Measurements from ENCODE around the gene FHIT.
"Not testable (repeated sequence)": the region's sequence is repeated elsewhere in the genome, so short reads cannot be mapped to it uniquely, and the experiment has no call there.

The FHIT gene

DNA sequence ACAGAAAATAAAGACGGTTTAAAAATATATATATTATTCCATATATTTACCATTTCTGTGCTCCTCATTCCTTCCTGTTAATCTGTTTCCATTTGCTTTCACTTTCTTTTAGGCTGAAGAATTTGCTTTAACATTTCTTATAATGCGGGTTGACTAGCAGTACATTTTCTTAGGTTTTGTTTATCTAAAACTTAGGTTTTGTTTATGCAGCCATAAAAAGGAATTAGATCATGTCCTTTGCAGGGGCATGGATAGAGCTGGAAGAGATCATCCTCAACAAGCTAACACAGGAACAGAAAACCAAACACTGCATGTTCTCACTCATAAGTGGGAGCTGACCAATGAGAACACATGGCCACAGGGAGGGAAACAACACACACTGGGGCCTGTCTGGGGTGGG, 578.1 kb downstream of the FHIT start:
- DNase-seq, result no peak

GRCh38 chr3:60672337-60672736, 578.9 kb downstream of the FHIT start:
- not testable (repeated sequence) for DNase-seq

- no peak for DNase-seq
Observed at GRCh38 chr3:60669636-60670035, 581.6 kb downstream of the FHIT start.

- DNase-seq, result no peak
Observed at GRCh38 chr3:60660026-60660425, 591.2 kb downstream of the FHIT start.

DNA sequence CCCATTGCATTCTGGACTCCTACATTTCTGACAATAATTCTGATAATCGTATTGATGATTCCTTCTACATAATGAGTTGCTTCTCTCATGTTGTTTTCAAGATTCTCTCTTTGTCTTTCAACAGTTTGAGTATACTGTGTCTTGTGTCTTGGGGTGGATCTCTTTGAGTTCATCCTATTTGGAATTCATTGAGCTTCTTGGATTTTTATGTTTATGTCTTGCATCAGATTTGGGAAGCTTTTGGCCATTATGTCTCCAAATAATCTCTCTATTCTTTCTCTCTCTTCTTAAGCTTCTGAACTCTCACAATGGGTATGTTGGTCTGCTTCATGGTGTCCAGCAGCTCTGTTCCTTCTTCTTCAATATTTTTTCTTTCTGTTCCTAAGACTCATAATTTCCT, 592.2 kb downstream of the FHIT start:
- no peak for DNase-seq

DNA sequence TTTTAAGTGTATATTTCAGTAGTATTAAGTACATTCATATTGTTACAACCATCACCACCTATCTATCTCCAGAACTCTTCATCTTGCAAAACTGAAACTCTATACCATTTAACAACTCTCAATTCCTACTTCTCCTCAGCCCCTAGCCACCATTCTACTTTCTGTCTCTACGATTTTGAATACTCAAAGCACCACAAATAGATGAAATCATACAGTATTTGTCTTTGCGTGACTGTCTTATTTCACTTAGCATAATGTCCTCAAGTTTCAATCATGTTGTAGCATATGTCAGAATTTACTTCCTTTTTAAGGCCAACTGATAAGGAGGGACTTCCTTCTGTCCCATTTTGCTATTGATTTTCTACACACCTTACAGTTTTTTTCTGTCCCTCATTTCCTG, 593.3 kb downstream of the FHIT start:
- DNase-seq, result no peak

DNA sequence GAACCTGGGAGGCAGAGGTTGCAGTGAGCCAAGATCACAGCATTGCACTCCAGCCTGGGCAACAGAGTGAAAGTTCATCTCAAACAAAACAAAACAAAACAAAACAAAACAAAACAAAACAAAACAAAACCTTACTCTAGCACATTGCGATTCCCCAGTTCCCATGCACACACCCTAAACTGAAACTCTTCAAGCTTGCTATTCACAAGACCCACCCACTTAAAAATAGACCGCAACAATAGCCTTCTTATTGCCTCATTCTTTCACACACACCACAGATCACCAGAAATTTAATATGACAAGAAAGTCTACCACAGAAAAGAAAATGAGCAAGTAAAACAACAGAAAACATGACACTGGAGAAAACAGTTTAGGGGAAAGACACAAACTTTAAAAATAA, 598.4 kb downstream of the FHIT start:
- no peak for DNase-seq

DNA sequence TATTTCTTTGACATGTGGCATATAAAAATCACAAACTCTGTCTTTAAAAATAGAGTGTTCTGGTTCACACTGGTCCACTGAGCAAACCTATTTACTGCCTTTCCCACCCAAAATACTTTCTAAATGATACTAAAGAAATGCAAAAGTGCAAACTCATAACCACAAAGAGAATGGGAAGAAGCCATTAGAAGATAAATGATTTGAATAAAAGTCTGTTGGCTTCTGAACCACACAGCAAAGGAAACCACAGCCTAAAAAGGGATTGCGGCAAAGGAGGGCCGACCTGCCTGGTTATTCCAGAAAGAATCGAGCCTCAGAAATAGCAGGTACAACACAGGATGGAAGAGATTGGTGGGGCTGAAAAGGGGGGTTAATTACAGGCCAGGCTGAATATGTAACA, 599.5 kb downstream of the FHIT start:
- no peak for DNase-seq

- DNase-seq, result no peak
Observed at GRCh38 chr3:60650171-60650570, 601.1 kb downstream of the FHIT start.

DNA sequence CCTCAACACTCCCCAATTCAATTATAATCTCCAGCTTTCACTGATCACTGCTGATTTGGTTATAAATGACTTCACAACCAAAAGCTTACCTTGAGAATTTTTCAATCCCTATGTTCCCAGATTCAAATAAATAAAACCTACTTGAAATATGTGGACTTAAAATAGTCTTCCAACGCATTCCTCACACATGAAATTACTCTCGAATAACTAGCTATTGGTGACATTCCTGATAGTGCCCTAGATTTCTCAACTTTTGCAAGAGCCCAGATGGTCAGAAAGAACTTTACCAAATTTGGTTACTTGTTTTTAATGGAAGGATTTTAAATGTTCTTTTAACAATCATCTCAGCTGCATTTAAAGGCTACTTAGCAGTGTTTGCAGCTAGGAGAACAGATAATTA, 605.5 kb downstream of the FHIT start:
- DNase-seq, result no peak

DNA sequence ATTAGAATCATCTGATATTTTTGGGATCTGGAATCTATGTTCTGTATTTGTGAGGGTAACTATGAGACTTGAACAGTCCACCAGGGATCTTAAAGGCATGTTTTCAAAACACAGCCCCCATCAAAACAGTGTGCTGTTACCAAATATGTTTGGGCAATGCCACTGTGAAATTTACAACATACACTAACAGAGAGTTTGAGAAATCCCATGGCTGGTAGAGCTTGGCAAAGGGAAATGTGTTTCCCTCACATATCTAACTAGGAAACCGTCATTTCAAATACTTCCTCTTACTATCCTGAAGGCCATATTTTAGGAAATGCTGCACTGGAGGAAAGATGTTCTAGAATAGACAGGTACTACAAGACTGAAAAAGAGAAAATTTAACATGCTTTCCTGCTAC, 607.4 kb downstream of the FHIT start:
- no peak for DNase-seq

DNA sequence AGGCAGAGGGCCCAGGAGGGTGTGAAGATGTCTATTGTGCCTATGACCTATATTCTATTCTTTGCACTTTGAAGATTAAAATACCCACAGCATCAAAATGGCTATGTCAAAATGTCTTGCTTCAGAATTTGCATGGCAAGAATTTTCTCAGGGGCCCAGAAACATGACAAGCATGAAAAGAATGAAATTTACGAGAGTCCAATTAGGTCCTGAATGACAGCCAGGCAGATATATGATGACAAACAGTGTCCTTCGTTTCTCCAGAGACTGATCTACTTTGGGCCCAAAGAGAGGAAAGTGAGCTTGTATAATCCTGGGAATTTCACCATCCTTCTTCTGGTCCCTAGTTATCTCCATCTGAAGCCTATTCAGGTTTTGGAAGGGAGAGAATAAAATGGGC, 609.9 kb downstream of the FHIT start:
- no peak for DNase-seq

GRCh38 chr3:60636846-60637245, 614.4 kb downstream of the FHIT start:
- DNase-seq, result no peak

GRCh38 chr3:60633644-60634043, 617.6 kb downstream of the FHIT start:
- no peak for DNase-seq

GRCh38 chr3:60631509-60631908, 619.7 kb downstream of the FHIT start:
- DNase-seq, result no peak

DNA sequence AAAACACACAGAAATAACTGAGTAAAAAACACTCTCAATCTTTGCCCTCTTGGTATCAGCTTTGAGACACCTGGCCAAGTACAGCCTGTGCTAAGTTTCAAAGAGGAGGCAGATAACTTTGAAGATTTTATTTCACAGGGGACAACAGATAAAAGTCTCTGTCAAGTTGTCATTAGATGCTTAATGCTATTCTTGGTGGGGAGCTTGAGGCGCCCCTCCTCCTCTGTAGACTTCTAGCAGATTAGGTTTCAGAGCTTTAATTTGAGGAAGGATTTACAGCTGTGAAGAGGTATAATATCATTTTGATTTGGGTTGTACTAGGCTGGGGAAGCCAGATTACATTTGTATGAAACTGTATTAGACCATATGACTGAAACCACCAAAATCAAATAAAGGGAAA, 620.3 kb downstream of the FHIT start:
- DNase-seq, result no peak

GRCh38 chr3:60629816-60630215, 621.4 kb downstream of the FHIT start:
- DNase-seq, result no peak

GRCh38 chr3:60622349-60622748, 628.9 kb downstream of the FHIT start:
- no peak for DNase-seq

GRCh38 chr3:60617188-60617587, 634.1 kb downstream of the FHIT start:
- no peak for DNase-seq

- no peak for DNase-seq
Observed at GRCh38 chr3:60613769-60614303, 637.4 kb downstream of the FHIT start.

- DNase-seq, result no peak
Observed at GRCh38 chr3:60610441-60611112, 640.7 kb downstream of the FHIT start.

DNA sequence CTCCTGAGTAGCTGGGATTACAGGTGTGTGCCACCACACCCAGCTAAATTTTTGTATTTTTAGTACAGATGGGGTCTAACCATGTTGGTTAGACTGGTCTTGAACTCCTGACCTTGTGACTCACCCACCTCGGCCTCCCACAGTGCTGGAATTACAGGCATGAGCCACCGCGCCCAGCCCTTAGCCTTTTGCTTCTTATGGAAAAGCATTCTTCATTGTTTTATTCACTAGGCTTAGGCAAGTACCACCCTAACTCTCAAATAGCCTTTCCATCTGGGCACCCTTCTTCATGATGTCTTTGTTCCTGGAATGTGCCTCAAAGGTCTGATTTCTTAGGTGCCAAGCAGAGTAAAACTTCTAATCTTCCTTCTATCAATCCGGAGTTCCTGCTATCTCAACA, 641.8 kb downstream of the FHIT start:
- DNase-seq, result no peak

GRCh38 chr3:60603860-60604259, 647.4 kb downstream of the FHIT start:
- no peak for DNase-seq

- DNase-seq, result no peak
Observed at GRCh38 chr3:60600848-60601247, 650.4 kb downstream of the FHIT start.

DNA sequence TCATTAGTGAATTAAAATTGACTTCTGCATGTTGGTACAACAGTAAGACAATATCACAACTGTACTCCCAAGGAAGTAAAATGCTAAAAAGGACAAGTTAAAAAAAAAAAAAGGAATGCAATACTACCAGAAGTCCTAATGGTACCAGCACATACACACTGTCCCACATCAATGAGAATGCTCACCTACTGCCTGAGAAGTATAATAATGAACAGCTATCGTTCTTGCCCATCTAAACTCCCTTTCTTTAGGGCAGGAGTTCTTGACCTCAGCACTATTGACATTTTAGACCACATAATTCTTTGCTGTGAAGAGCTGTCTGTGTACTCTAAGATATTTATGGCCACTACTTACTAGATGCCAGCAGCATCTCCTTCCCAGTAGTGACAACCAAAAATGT, 651.7 kb downstream of the FHIT start:
- DNase-seq, result no peak

Data from inflammatory macrophage treated with lipopolysaccharide for 4 hours (primary cell).